HepG2 (cell line): Measurements from ENCODE around the gene SUN1.

Experiments
- ZSCAN30 ChIP-seq: sonication (generic); formaldehyde crosslinking; IDR thresholded peaks from 2 replicates; pipeline ENCODE4 v1.5.0; 2020; ENCODE audit warnings: mild to moderate bottlenecking, missing genetic modification reagents
- TF ChIP-seq, protein P1 (sequence below): sonication (generic); formaldehyde crosslinking; IDR thresholded peaks from 2 replicates; pipeline ENCODE4 v1.4.0; 2020; ENCODE audit warnings: missing genetic modification reagents

DNA sequence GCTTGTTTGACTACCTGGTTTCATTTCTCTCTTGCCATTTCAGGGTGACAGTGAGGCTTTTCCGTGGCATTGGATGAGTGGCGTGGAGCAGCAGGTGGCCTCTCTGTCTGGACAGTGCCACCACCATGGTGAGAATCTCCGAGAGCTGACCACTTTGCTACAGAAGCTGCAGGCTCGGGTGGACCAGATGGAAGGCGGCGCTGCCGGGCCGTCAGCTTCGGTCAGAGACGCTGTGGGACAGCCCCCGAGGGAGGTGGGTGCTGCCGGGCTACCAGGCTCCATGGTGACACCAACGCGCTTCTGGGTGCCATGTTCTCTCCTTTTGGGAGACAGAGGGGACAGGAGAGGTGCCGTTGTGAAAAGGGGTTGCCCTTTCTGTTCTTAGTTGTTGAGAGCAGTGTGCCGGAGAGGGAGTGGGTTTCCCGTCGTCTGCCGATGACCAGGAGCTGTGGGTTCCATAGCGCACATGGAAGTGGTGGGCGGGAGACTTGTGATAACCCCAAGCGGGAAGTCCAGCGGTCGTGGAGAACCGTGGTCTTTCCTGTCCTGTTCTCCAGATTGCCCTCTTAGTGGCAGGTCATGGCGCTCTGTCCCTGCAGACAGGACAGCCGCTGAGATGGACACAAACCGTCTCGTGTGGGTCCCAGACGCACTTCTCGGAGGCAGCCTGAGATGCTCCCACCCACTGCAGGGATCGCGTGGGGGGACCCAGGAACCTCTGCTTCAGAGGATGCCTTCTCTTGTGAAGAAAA lies 21.3 kb downstream of the SUN1 start:
- TF ChIP-seq, protein P1, sequence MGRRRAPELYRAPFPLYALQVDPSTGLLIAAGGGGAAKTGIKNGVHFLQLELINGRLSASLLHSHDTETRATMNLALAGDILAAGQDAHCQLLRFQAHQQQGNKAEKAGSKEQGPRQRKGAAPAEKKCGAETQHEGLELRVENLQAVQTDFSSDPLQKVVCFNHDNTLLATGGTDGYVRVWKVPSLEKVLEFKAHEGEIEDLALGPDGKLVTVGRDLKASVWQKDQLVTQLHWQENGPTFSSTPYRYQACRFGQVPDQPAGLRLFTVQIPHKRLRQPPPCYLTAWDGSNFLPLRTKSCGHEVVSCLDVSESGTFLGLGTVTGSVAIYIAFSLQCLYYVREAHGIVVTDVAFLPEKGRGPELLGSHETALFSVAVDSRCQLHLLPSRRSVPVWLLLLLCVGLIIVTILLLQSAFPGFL (CRISPR knock-in tag) = no peak
- TF ChIP-seq ZSCAN30 (CRISPR knock-in tag) = no peak
